Right hindlimb (tissue), 1 donor: ENCODE measurements around the gene TAAR1.
"Not testable (repeated sequence)": the region's sequence is repeated elsewhere in the genome, so short reads cannot be mapped to it uniquely, and the experiment has no call there.

Experiments
- DNase-seq: peaks from one replicate; pipeline ENCODE4 v3.0.0-alpha.2; 2018

The TAAR1 gene

GRCh38 chr6:132659082-132659481, at the start of gene TAAR1:
TAAR1 (minus strand) TSS chr6:132659182; CDS start chr6:132646003, 13,179 bp downstream.
- no peak for DNase-seq

DNA sequence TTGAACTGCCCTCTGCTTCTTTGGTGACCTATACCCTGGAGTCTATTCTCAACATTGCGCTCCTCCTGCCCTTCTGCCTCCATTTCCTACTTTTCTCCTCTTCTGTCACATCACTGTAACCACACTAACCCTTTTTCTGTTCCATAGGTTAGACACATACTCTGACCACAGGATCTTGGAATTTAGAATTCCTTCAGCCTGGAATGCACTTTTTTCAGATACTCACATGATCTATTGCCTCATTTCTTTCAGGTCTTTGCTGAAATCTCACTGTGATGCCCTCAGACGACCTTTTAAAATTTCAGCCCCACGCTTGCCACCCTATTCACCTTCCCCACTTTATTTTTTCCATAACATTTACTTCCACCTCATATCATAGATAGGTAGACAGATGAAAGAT, 49.8 kb upstream of the TAAR1 start:
- DNase-seq, result no peak

- no peak for DNase-seq
Measured at GRCh38 chr6:132708002-132708401, 49.0 kb upstream of the TAAR1 start.

- not testable (repeated sequence) for DNase-seq
Measured at GRCh38 chr6:132706756-132707155, 47.8 kb upstream of the TAAR1 start.

DNA sequence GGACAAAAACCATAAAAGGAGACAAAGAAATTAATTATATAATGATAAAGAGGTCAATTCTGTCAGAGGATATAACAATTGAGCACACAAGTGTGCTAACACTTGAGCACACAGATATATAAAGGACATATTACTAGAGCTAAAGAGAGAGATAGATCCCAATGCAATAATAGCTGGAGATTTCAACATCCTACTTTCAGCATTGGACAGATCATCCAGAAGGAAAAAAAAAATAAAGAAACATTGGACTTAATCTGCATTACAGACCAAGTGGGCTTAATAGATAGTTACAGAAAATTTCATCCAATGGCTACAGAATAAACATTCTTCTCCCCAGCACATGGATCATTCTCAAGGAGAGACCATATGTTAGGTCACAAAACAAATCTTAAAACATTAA, 45.0 kb upstream of the TAAR1 start:
- no peak for DNase-seq

DNA sequence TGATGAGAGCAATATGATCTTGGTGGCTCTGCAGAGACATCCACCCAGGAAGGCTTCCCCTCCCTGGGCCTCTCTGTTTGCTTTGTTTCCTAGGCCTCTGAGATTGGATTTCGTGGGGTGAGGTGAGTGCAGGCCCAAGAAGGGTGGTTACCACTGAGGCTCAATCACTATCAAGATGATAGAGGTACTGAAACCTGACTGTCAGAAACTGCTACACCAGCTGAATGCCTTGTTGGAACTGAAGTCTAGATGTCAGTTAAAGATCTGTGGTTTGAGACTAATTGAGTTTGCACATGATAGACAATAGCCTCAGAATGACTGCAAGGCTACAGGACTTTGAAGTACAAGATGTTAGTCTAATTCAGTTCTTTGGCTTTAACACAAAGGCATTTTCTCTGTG, 39.6 kb upstream of the TAAR1 start:
- no peak for DNase-seq

DNA sequence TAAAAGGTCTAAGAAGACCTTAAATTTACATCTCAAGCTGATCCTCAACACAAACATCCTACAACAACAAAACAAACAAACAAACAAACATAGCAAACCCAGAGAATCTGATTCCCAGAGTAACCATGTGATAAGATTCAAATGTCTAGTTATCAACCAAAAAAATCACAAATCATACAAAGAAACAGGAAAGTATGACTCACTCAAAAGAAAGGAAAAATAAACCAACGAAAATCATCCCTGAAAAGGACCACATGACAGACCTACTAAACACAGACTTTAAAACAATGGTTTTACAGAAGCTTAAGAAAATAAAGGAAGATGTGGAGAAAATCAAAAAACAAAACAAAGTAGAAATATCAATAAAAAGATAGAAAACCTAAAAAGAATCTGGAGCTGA, 36.8 kb upstream of the TAAR1 start:
- DNase-seq, result no peak

DNA sequence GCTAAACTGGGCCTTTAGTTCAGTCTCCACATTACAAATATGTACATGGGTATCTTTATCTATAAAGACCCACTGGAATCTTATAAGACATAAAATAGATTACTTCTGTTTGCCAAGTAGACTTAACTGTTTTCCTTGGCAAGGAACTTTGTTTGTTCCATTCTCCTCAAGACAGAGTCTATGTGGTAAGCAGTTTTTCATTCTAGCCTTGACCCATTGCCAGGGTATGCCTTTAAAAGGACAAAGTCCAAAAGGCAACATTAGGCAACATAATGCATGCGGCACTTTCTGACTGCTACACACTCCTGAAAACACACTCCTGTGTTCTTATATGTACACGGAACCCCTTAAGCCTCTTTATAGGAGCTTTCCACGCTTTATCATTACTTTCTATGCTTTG, 34.5 kb upstream of the TAAR1 start:
- DNase-seq, result no peak

GRCh38 chr6:132690678-132691077, 31.7 kb upstream of the TAAR1 start:
- no peak for DNase-seq

DNA sequence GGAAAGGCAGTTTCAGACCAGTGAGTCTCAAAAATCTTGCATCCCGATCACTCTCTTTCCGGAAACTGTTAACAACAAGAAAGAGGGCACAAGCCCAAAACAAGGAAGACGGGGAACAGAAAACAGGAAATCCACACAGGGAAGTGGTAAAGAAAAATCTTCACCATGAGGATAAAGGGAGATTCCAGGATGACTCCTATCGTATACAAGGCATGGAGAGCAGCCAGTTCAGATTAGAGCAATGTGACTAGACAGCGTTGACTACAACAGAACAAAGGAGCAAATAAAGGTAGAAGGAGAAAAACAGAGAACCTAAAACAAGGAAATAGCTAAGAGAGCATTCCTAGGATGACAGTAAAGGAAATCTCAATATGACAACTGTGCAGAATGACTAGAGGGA, 28.3 kb upstream of the TAAR1 start:
- no peak for DNase-seq

DNA sequence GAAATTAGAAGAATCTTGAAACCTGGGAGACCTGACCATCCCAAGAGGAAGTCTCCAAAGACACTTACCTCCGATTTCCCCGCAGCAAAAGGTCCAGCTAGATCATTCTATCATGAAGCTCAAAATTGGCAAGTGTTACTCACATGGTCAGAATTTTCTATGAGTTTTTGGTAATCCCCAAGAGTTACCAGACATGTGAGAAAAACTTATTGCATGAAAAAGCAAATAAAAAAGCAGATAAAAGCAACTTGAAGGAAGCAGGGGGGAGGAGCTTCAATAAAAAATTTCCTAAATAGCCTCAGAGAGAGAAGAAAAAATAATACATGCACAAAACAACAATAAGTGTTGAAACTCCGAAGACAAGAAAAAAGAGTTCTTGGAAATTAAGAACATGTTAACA, 27.5 kb upstream of the TAAR1 start:
- no peak for DNase-seq

DNA sequence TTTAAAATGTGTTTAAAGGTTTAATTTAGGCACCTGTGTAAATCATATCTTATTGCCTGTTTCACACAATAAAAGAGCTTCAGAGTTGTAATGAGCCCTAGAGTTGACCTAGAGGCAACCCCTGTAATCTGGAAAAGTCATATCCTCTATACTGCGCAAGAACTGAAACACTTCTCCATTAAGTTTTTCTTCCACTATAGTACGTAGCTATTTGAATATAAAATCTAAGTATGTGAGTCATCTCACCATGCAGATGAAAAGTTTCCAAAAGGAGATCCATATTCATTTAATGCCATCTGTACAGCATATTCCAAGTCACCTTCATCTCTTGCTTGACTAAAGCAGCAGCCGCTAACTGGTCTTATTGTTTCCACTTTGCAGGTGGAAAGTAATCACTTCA, 26.0 kb upstream of the TAAR1 start:
- DNase-seq, result no peak

- no peak for DNase-seq
Measured at GRCh38 chr6:132684272-132684671, 25.3 kb upstream of the TAAR1 start.

DNA sequence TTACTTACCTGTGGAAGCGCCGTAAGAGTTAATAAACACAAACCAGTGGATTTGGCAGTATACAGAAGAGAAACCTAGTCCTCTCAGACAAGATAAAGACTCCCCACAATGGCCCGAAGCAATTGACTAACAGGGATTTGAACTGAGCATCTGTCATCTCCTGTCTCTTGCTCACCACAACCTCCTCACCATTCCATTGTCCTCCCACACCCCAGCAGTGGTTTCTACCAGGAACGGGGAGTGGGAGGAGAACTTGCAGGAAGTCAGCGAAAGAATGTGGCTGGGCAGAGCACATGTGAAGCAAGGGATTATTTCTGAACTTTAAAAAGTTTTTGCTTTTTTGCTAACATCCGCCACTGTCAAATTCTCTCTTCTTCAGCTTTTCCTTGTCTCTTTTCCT, 24.6 kb upstream of the TAAR1 start:
- DNase-seq, result no peak

DNA sequence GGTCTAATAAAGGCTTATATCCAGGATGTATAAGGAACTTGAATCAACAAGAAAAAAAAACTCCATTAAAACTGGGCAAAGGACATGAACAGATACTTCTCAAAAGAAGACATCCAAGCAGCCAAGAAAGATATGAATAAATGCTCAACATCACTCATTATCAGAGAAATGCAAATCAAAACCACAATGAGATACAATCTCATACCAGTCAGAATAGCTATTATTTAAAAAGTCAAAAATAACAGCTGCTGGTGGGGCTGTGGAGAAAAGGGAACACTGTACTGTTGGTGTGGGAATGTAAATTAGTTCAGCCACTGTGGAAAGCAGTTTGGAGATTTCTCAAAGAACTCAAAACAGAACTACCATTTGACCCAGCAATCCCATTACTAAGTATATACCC, 20.1 kb upstream of the TAAR1 start:
- DNase-seq, result not testable (repeated sequence)

- DNase-seq, result no peak
Measured at GRCh38 chr6:132675749-132676148, 16.8 kb upstream of the TAAR1 start.

DNA sequence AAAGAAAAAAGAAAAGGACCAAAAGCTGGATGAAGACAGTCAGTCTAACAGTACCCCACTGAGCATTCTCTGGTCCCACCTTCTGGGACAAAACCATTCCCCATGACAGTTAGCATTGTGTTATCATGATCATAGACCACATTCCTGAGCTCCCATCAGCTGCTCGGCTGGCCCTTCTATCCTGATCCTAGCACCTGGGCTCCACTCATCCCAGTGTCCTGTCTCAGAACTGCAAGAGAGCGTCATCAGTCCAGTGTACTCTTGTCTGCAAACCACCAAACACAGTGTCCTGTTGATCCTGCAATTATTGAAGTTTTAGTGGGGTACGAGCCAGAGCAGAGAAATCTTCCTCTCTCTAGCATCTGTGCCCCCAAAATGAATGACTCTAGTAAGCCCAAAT, 16.0 kb upstream of the TAAR1 start:
- no peak for DNase-seq

GRCh38 chr6:132673376-132674094, 14.6 kb upstream of the TAAR1 start:
- no peak for DNase-seq

DNA sequence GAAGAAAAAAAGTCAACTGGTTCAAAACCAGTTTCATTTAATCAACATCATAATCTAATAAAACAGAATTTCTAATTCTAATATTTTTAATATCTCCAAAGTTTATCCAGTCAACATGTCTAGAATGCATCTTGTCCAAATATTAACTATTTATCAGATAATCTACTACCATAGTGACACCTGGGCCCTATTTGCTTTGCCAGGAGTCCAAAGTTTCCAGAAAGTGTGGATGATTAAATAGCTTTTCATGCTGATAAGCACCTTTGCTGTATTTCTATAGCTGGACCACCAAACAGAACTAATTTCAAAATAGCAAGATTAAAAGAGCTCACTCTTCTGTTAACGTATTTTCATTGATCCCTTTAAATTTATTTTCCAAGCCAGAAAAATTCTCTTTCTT, 12.3 kb upstream of the TAAR1 start:
- no peak for DNase-seq

- no peak for DNase-seq
Measured at GRCh38 chr6:132669690-132670291, 10.8 kb upstream of the TAAR1 start.

DNA sequence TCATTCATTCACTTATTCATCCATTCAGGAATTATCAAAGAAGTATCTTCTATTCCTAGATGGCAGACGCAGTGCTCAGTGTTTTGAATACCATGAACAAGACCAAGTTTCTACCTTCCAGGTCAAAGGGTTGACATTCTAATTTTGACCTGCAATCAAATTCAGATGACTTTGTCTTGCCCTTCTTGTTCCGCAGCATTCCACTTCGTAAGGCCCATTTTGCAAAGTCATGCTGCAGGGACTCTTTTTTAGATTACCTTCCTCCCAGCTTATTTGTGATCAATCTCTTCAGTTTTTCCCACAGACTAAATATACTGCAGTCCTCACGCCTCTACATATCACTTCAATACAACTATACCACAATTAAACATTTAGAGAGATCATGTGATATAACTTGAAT, 7.1 kb upstream of the TAAR1 start:
- DNase-seq, result no peak

DNA sequence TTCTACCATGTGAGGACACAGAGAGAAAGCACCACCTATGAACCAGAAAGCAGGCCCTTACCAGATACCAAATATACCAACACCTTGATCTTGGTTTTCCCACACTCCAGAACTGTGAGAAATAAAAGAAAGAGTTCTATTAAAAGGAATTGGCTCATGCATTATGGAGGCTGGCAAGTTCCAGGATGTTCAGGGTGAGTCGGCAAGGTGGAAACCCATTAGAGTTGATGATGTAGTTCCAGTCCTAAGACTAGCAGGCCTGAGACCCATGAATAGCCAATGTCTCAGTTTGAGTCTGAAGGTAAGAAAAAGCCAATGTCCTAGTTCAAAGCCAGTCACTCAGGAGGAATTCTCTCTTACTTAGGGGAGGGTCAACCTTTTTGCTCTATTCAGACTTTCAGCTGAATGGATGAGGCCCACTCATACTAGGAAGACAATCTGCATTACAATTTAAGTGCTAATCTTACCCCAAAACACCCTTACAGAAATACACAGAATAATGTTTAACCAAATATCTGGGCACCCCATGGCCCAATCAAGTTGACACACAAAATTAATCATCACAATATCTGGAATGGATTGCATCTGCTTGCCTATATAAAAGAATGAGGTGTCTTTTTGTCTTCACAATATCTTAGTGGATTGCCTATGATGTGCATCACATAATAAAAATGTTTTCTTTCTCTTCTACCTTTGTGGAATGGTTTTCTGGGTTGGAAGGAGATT, 5.5 kb upstream of the TAAR1 start:
- DNase-seq, result no peak

DNA sequence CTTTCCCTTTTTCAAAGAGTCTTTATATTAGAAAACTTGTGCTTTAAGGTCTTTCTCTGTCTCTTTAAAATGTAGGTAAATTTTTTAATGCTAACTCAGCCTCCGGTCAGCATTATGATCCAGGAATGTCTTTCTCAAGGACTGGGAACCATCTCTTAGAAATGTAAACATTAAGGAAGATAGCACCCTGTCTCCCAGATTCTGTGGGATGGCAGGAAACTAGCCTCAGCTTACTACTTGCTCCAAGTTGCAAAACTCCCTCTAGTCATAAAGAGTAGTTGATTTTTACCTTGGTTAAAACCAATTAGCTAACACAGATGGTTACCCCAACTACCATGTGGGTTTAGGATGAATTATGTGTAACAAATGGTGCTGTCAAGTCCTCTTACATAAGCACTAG, 4.7 kb upstream of the TAAR1 start:
- no peak for DNase-seq

GRCh38 chr6:132661906-132662305, 2.9 kb upstream of the TAAR1 start:
- DNase-seq, result no peak
